ENCODE measurements around the gene ATP2C1.
"Not testable (repeated sequence)": the region's sequence is repeated elsewhere in the genome, so short reads cannot be mapped to it uniquely, and the experiment has no call there.

Gene ATP2C1

GRCh38 chr3:131036986-131037385 lies 143.1 kb downstream of the ATP2C1 start:
- no peak for DNase-seq (ENCODE audit: low read depth in 3 of 3)

DNA sequence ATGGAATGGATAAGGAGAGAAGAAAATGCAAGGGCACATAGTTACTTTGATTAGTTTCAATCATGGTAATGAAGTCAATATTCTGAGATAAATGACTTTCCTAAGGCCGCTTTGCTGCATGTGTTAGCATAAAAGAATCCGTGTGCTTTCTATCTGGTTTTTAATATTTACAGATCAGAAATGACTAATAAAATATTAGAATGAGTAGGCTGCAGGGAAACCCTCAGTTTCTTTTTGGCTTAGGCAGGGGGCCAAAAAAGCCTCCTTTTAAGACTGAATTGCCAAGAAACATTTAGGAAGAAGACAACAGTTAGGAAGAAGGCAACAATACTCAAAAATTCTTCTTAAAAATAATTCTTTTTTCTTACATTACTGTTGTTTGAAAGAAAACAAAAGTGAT lies 144.4 kb downstream of the ATP2C1 start:
- DNase-seq (ENCODE audit: low read depth in 3 of 3) = no peak

GRCh38 chr3:131042271-131042985 lies 148.5 kb downstream of the ATP2C1 start:
- DNase-seq (ENCODE audit: low read depth in 3 of 3) = not testable (repeated sequence)

DNA sequence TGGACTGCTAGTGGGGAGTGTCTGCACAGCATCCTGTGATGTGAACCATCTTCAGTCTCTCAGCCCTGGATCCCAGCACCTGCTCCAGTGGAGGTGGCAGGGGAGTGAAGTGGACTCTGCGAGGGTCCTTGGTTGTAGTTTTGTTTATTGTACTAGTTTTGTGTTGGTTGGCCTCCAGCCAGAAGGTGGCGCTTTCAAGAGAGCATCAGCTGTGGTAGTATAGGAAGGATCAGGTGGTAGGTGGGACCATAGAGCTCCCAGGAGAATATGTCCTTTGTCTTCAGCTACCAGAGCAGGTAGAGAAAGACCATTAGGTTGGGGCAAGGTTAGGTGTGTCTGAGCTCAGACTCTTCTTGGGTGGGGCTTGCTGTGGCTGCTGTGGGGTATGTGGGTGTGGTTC lies 153.7 kb downstream of the ATP2C1 start:
- no peak for DNase-seq (ENCODE audit: low read depth in 3 of 3)

- no peak for DNase-seq (ENCODE audit: low read depth in 3 of 3)
These were observed 154.1 kb downstream of the ATP2C1 start for GRCh38 chr3:131048030-131048429.

- DNase-seq (ENCODE audit: low read depth in 3 of 3) = no peak
These were observed 156.1 kb downstream of the ATP2C1 start for GRCh38 chr3:131050001-131050400.

GRCh38 chr3:131053043-131053859 lies 159.4 kb downstream of the ATP2C1 start:
- no peak for DNase-seq (ENCODE audit: low read depth in 3 of 3)
